ENCODE data around the gene CCDC68. TPM values are rescaled to one million over a fixed set of nuclear protein-coding genes. Genes with fewer than 3 reads are reported as not detected.

Gene CCDC68
- polyA plus RNA-seq, 3 donors from 2014 or later = not detected

GRCh38 chr18:54924948-54925347, 34.3 kb downstream of the CCDC68 start:
- DNase-seq = no peak
- peaks cover 0 to 6% (median 2%) of the 10 kb centered on the region in 3 donors for H3K27me3 Mint-ChIP-seq (ENCODE audit: low read depth in 3 of 3)
- no peaks in the 10 kb centered on the region for H3K9me3 Mint-ChIP-seq
- H3K4me1 Mint-ChIP-seq = no peaks in the 10 kb centered on the region
- H3K36me3 Mint-ChIP-seq = peaks cover 0 to 2% (median 0%) of the 10 kb centered on the region in 3 donors
- no peak overlapping the region for H3K27ac Mint-ChIP-seq
- no peak overlapping the region for H3K4me3 Mint-ChIP-seq

GRCh38 chr18:54923339-54923956, 35.8 kb downstream of the CCDC68 start:
- Mint-ChIP-seq H3K27ac (no peak overlapping the region), H3K27me3 (ENCODE audit: low read depth in 3 of 3) (peaks cover 0 to 6% (median 2%) of the 10 kb centered on the region in 3 donors), H3K36me3 (peaks cover 0 to 2% (median 0%) of the 10 kb centered on the region in 3 donors), H3K4me1 (no peaks in the 10 kb centered on the region), H3K4me3 (no peak overlapping the region), H3K9me3 (no peaks in the 10 kb centered on the region)
- DNase-seq = no peak

GRCh38 chr18:54919412-54919811, 39.8 kb downstream of the CCDC68 start:
- no peak overlapping the region for H3K4me3 Mint-ChIP-seq

GRCh38 chr18:54918060-54918459, 41.2 kb downstream of the CCDC68 start:
- no peak overlapping the region for H3K4me3 Mint-ChIP-seq
- DNase-seq = no peak
- peaks cover 0 to 5% (median 2%) of the 10 kb centered on the region in 3 donors for H3K27me3 Mint-ChIP-seq (ENCODE audit: low read depth in 3 of 3)
- no peaks in the 10 kb centered on the region for H3K4me1 Mint-ChIP-seq
- H3K9me3 Mint-ChIP-seq = no peaks in the 10 kb centered on the region
- H3K27ac Mint-ChIP-seq = no peak overlapping the region
- H3K36me3 Mint-ChIP-seq = no peaks in the 10 kb centered on the region

More at GRCh38 chr18:54919412-54919811, 39.8 kb downstream of the CCDC68 start:
- no peaks in the 10 kb centered on the region for H3K4me1 Mint-ChIP-seq
- H3K27ac Mint-ChIP-seq = no peak overlapping the region
- no peaks in the 10 kb centered on the region for H3K9me3 Mint-ChIP-seq
- H3K27me3 Mint-ChIP-seq (ENCODE audit: low read depth in 3 of 3) = peaks cover 0 to 6% (median 2%) of the 10 kb centered on the region in 3 donors
- H3K36me3 Mint-ChIP-seq = no peaks in the 10 kb centered on the region
- DNase-seq = no peak

GRCh38 chr18:54916507-54916906, 42.8 kb downstream of the CCDC68 start:
- Mint-ChIP-seq H3K27me3 (ENCODE audit: low read depth in 3 of 3) (no peaks in the 10 kb centered on the region), H3K4me1 (no peaks in the 10 kb centered on the region), H3K36me3 (no peaks in the 10 kb centered on the region), H3K27ac (no peak overlapping the region), H3K4me3 (no peak overlapping the region), H3K9me3 (no peaks in the 10 kb centered on the region)
- no peak for DNase-seq

GRCh38 chr18:54914816-54915215, 44.4 kb downstream of the CCDC68 start:
- DNase-seq = no peak
- no peak overlapping the region for H3K4me3 Mint-ChIP-seq
- no peaks in the 10 kb centered on the region for H3K36me3 Mint-ChIP-seq
- H3K27ac Mint-ChIP-seq = no peak overlapping the region
- H3K9me3 Mint-ChIP-seq = no peaks in the 10 kb centered on the region
- H3K27me3 Mint-ChIP-seq (ENCODE audit: low read depth in 3 of 3) = no peaks in the 10 kb centered on the region
- H3K4me1 Mint-ChIP-seq = no peaks in the 10 kb centered on the region

GRCh38 chr18:54911551-54911950, 47.7 kb downstream of the CCDC68 start:
- no peak overlapping the region for H3K4me3 Mint-ChIP-seq
- no peak overlapping the region for H3K27ac Mint-ChIP-seq
- no peaks in the 10 kb centered on the region for H3K36me3 Mint-ChIP-seq
- H3K9me3 Mint-ChIP-seq = no peaks in the 10 kb centered on the region
- H3K27me3 Mint-ChIP-seq (ENCODE audit: low read depth in 3 of 3) = peaks cover 0 to 2% (median 0%) of the 10 kb centered on the region in 3 donors
- no peaks in the 10 kb centered on the region for H3K4me1 Mint-ChIP-seq
- DNase-seq = no peak

- Mint-ChIP-seq H3K27me3 (ENCODE audit: low read depth in 3 of 3) (peaks cover 0 to 3% (median 2%) of the 10 kb centered on the region in 3 donors), H3K27ac (no peak overlapping the region), H3K36me3 (no peaks in the 10 kb centered on the region), H3K4me1 (no peaks in the 10 kb centered on the region), H3K9me3 (no peaks in the 10 kb centered on the region), H3K4me3 (no peak overlapping the region)
- no peak for DNase-seq
Observed at GRCh38 chr18:54910161-54910919, 48.9 kb downstream of the CCDC68 start.

GRCh38 chr18:54909538-54909937, 49.7 kb downstream of the CCDC68 start:
- no peaks in the 10 kb centered on the region for H3K4me1 Mint-ChIP-seq
- no peak for DNase-seq
- no peak overlapping the region for H3K4me3 Mint-ChIP-seq
- H3K27ac Mint-ChIP-seq = no peak overlapping the region
- H3K27me3 Mint-ChIP-seq (ENCODE audit: low read depth in 3 of 3) = peaks cover 0 to 3% (median 2%) of the 10 kb centered on the region in 3 donors
- peaks cover 0 to 2% (median 0%) of the 10 kb centered on the region in 6 donors for H3K9me3 Mint-ChIP-seq
- H3K36me3 Mint-ChIP-seq = no peaks in the 10 kb centered on the region

- Mint-ChIP-seq H3K27ac (no peak overlapping the region), H3K36me3 (no peaks in the 10 kb centered on the region), H3K4me3 (no peak overlapping the region), H3K9me3 (peaks cover 0 to 2% (median 0%) of the 10 kb centered on the region in 6 donors), H3K27me3 (ENCODE audit: low read depth in 3 of 3) (peaks cover 0 to 3% (median 2%) of the 10 kb centered on the region in 3 donors), H3K4me1 (no peaks in the 10 kb centered on the region)
- DNase-seq = no peak
Observed at GRCh38 chr18:54906331-54907185, 52.7 kb downstream of the CCDC68 start.

GRCh38 chr18:54905629-54906028, 53.6 kb downstream of the CCDC68 start:
- H3K4me1 Mint-ChIP-seq = no peaks in the 10 kb centered on the region
- no peak overlapping the region for H3K27ac Mint-ChIP-seq

GRCh38 chr18:54904581-54904980, 54.7 kb downstream of the CCDC68 start:
- H3K4me1 Mint-ChIP-seq = no peaks in the 10 kb centered on the region
- no peak overlapping the region for H3K27ac Mint-ChIP-seq
- H3K27me3 Mint-ChIP-seq (ENCODE audit: low read depth in 3 of 3) = peaks cover 0 to 3% (median 2%) of the 10 kb centered on the region in 3 donors

More at GRCh38 chr18:54905629-54906028, 53.6 kb downstream of the CCDC68 start:
- Mint-ChIP-seq H3K27me3 (ENCODE audit: low read depth in 3 of 3) (peaks cover 0 to 3% (median 2%) of the 10 kb centered on the region in 3 donors), H3K4me3 (no peak overlapping the region), H3K36me3 (no peaks in the 10 kb centered on the region), H3K9me3 (peaks cover 0 to 2% (median 0%) of the 10 kb centered on the region in 6 donors)
- no peak for DNase-seq

GRCh38 chr18:54900290-54900689, 59.0 kb downstream of the CCDC68 start:
- Mint-ChIP-seq H3K4me1 (no peaks in the 10 kb centered on the region), H3K27me3 (ENCODE audit: low read depth in 3 of 3) (no peaks in the 10 kb centered on the region), H3K36me3 (no peaks in the 10 kb centered on the region), H3K4me3 (no peak overlapping the region), H3K9me3 (peaks cover 0 to 2% (median 0%) of the 10 kb centered on the region in 6 donors), H3K27ac (no peak overlapping the region)
- DNase-seq = no peak

More at GRCh38 chr18:54904581-54904980, 54.7 kb downstream of the CCDC68 start:
- H3K9me3 Mint-ChIP-seq = peaks cover 0 to 2% (median 0%) of the 10 kb centered on the region in 6 donors
- DNase-seq = no peak
- H3K36me3 Mint-ChIP-seq = no peaks in the 10 kb centered on the region
- no peak overlapping the region for H3K4me3 Mint-ChIP-seq

GRCh38 chr18:54899500-54899899, 59.8 kb downstream of the CCDC68 start:
- no peaks in the 10 kb centered on the region for H3K9me3 Mint-ChIP-seq

More at GRCh38 chr18:54899500-54899899, 59.8 kb downstream of the CCDC68 start:
- Mint-ChIP-seq H3K36me3 (peaks cover 0 to 2% (median 2%) of the 10 kb centered on the region in 3 donors), H3K4me3 (no peak overlapping the region), H3K27me3 (ENCODE audit: low read depth in 3 of 3) (no peaks in the 10 kb centered on the region), H3K4me1 (no peaks in the 10 kb centered on the region), H3K27ac (no peak overlapping the region)
- no peak for DNase-seq

All from immature natural killer cell (primary cell).